HG02852 (cell line): ENCODE measurements around the gene ABCA3.

ENCODE experiments used
- ATAC-seq: cut with Tn5 transposase; IDR thresholded peaks from one replicate; pipeline ENCODE4 v1.9.1; 2021; ENCODE audit warnings: mild to moderate bottlenecking, moderate library complexity; ENCODE audit not compliant: unreplicated experiment

The ABCA3 gene

DNA sequence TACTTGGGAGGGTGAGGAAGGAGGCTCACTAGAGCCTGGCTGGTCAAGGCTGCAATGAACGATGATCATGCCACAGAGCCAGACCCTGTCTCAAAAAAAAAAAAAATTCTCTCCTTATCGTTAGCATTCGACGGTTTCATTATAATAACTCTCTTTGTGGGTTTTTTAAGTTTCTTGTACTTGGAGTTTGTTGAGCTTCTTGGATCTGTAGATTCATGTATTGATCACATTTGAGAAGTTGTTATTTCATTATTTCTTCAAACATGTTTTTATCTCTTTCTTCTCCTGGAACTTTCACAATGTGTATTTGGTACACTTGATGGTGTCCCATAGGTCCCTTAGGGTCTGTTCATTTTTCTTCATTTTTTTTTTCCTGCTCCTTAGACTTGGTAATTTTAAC lies 16.8 kb upstream of the ABCA3 start:
- ATAC-seq: no peak

DNA sequence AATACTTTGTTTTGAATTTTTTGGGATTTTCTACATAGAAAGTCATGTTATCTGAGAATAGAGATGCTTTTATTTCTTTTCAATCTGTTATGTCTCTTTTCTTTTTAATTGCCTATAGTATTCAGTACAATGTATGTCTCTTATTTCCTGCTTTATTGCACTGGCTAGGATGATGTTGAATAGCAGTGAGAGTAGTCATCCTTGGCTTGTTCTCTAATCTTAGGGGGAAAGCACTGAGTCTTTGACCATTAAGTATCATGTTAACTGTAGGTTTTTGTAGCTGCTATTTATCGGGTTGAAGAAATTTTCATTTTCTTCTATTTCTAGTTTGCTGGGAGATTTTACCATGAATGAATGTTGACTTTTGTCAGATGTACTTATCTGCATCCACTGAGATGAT lies 10.0 kb upstream of the ABCA3 start:
- ATAC-seq: no peak

DNA sequence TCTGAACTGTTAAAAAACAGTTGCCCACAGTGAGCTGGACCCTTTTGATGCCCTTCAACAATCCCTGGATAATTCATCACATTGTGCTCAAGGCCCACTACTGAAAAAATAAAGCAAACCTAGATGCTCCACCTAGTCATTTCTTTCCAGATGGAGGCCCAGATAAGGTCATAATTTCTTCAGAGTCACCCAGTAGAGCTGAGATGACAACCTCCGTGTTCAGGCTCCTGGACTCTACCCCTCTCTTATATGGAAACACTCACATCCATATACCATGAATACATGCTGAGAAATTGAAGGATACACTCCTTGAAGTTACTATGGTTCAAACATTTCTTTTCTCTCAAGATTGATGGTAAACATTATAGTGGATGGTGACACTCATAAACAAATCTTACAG lies 2.7 kb upstream of the ABCA3 start:
- no peak for ATAC-seq

DNA sequence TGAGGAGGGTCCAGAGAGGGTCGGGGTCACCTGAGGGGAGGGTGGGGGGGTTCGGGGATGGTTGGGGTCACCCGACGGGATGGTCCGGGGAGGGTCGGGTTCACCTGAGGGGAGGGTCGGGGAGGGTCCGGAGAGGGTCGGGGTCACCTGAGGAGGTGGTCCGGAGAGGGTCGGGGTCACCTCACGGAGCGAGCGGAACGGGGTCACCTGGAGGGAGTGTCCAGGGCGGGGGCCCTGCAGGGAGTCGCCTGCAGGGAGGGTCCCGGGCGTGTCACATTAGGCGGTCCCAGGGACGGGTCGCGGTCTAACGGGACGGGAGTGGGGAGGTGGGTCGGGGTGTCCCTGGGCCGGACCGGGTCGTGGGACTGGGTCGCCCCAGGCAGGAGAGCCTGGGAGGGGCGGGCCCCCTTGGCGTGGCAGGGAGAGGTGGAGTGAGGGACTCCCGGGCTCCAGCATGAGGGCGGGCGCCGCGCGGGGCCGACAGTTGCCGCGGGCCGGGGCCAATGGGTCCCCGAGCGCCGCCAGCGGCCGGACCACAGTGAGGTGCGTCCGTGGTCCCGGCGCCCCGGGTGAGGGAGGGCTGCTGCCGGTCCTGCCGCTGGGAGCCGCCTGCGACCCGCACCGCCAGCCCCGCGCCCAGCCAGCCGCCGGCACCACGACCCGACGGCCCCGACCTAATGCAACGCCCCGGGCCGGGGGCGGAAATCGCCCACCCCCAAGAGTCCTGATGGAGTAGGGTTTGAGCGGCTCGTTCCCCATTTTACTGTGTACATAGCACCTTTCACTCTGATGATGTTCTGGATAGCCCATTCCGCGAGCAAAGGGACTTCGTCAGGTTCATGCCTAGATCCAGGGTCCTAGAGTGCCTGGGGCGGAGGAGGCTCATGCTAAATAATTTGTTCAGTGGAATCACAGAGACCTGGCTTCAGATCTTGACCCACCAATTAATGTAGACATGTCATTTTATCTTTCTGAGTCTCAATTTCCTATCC lies 1.2 kb upstream of the ABCA3 start:
- no peak for ATAC-seq

DNA sequence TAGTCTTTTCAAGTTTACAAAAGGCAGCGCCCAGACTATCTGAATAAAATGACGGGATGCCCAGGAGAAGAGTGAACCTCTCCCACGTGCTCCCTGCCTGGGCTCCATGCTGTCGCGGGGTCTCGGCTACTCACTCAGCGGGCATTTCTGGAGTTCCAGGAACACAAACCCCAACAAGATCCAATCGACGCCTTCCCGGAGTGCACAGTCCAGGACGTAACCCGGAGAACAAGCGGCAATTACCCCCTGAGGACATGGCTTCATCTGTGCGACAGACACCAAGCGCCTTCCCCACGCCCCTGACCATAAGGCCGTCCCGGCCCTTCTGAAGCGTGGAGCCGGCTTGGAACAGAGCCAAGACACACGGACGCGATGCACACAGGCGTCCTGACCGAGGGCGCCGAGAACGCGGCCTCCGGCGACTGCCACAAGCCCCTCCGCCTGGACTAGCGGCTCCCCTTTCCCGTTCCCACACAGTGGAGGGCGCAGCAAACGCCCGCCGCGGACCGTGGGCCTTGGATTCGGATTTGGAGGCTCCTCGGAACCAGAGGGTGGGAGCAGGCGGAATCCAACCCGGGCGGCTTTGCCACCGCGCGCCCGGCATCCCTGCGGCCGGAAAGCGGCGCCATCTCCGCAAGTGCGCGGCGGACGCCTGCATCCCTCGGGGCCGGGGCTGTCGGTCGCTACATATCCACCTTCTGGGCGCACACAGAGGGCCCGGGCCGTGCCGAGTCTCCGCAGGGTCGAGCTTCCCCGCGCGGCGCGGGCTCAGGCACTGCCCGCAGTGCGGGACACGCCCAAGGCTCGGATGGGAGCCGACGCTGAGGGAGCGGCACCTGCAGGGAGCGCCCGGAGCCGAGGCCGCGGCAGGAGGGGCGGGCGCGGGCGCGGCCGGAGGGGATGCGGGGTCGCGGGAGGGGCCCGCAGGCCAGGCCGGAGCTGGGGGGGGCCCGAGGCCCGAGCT lies 725 bp downstream of the ABCA3 start:
- peak; percentile 24 for ATAC-seq

DNA sequence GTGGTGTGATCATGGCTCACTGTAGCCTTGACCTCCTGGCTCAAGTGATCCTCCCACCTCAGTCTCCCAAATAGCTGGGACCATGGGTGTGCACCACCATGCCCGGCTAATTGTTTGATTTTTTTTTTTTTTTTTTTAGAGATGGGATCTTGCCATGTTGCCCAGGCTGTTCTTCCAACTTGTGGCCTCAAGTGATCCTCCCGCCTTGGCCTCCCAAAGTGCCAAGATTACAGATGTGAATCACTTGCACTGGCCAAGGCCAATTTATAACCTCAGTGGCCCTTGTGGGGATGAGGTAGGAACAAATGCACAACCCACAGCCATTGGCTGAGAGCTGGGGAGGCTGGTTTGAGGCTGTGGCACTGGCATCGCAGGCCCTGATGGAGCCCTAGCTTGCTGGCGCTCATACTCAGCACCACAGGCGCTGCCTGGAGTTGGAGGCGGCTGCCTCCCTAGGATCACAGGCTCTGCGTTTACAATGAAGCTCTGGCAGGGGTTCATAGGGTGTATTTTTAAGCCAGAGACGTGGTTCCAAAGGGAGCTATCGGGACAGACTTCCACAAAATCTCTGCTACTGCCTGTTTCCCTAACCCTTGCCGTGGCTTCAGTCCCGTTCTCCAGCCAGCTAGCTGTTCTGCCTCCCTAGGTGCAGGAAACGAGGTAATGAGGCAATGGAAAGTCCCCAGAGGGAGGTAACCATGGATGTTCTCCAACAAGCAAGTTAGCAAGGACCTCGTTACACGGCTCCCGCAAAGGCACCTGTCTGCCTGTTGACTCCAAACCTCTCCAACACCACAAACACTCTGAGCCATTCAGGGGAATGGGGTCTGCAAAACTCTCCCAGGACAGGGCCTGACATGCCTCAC lies 2.9 kb downstream of the ABCA3 start:
- no peak for ATAC-seq

DNA sequence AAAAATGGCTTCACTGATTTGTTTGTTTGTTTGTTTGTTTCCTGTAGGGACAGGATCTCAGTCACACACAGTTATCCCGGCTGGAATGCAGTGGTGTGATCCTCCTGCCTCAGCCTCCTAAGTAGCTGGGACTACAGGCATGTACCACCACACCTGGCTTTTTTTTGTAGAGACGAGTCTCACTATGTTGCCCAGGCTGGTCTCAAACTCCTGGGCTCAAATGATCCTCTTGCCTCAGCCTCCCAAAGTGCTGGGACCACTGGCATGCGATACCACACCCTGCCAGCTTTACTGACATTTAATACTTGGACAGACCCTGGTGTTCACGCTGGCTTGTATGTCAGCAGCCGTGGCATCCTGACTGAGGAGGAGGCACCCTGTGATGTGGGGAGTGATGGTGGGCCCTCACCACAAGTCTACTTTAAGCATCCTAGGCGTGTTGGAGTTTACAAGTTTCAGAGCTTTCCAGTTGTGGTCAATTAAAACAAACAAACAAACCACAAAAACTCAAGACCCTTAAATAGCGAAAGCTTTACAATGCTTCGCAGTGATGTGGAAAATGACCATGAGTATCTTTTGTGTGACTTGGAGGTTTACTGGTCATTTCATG lies 5.1 kb downstream of the ABCA3 start:
- ATAC-seq: no peak

DNA sequence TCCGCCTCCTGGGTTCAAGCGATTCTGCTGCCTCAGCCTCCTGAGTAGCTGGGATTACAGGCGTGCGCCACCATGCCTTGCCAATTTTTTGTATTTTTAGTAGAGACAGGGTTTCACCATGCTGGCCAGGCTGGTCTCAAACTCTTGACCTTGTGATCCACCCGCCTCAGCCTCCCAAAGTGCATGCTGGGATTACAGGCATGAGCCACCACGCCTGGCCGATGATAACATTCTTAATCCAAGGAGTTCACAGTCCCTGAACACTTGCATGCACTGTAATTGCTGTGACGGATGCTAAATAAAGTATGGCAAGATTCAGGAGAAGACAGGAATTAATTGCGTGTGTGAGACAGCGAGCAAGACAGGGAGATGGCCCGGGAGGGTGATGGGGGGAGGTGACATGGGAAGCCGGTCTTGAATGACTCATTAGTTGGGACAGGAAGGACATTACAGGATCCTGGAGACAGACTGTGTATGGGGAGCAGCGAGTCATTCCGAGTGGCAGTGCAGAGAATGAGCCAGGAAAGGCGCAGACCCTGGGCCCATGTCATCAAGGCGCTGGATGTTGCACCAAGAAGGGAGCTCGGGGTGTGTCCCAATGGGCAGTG lies 6.7 kb downstream of the ABCA3 start:
- no peak for ATAC-seq

DNA sequence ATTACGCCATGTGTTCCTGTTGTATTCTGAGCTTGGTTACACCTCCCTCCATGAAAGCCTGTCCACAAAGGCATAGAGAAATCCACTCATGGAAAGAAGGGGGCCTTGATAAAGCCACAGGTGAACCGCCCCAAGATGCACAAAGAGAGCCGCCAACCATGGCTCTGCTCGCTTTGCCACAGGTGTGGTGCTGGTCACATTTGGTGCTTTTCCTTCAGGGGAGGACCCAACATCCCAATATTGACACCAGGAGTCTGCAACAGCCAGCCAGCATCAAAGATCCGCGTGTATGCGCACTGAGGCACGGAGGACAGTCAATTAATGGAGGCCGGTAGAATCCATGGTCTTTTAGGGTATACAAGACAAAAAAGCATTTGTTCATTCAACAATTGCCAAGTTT lies 7.3 kb downstream of the ABCA3 start:
- no peak for ATAC-seq

DNA sequence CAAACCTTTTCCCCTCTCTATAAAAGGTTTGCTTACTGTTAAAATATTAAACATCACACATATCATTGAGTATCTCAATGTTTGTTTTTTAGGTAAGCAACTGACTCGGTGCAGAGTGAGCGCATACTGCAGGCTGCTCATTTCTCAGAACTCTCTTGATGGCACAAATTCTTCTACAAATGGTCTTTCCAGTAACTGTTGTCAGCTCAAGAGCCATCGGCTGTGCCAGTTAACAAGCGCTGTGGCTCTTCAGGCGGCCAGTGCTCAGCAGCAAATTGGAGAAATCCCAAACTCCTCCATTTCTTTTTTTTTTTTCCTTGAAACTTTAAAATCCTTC lies 8.6 kb downstream of the ABCA3 start:
- ATAC-seq: no peak

DNA sequence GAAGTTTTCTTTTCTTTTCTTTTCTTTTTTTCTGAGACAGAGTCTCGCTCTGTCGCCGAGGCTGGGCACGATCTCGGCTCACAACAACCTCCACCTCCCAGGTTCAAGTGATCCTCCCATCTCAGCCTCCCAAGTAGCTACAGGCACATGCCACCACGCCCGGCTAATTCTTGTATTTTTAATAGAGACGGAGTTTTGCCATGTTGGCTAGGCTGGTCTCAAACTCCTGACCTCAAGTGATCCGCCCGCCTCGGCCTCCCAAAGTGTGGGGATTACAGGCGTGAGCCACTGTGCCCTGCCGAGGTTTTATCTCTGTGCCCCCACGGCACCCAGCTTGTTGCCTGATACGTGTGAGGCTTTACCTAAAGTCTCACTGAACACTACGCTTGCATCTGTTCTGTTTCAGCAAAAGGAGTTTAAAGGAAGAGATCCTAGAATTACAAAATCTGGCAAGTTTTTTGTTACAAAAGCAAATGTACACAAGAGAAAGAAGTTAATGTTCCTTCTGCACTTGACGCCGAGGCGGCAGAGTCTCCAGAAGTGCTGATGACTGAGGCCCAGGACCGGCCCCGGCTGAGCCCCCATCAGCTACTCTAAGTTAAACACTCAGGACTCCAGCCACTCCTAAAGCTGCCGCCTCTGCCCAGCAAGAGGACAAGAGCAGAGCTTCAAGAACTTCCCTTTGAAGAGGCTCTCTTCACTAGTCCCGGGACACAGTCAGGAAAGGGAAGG lies 9.2 kb downstream of the ABCA3 start:
- ATAC-seq: no peak

DNA sequence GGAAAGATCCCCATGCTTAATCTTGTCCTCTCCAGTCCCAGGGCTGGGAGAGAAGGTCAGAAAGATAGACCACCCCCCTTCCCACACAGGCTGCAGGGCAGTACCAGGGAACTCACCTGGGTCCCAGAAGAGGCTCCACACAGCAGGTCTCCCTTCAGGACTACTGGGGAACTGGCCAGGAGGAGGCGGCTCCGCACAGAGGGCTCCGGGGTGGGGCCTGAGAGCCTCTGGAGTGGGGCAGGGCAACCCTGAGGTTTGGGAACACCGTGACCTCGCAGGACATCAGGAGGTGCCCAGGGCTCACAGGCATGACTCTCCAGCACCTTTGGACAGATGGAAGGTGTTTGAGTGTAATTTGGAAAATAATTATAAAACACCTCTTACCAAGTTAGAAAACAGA lies 11.0 kb downstream of the ABCA3 start:
- no peak for ATAC-seq

DNA sequence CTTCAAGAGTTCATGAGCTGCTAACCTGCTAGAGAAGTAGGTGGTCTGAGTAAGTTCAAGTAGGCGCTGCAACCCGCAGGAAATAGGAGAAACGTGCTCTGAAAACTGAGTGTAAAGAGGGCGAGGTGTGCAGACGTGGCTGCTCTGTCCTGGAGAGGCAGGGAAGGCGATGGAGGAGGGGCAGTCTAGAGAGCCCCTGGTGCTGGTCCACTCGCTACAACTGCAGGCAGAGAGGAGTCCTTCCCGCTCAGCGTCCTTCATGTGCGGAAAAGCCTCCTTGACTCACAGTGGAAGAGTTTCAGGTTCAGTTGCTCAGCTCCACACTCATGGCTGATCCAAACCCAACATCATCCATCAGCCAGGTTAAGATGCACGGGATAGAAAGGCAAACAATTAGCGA lies 12.1 kb downstream of the ABCA3 start:
- ATAC-seq: no peak

DNA sequence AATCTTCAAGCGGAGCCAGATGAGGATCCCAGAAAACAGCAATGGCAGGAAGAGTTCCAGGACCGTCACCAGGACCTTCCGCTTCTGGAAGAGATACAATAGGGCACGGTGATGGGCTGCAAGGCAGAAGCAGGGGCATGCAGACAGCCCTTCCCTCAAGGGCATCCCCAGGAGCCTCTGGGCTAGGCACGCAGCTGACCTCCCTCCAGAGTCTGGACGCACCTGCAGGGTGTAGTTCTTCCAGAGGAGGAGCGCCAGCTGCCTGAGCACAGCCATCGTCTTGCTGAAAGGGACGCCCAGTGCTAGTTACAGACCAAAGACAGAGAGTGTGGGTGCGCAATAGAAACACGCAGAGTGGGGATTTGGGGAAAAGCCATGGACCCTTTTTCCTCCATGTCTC lies 14.3 kb downstream of the ABCA3 start:
- ATAC-seq: no peak

DNA sequence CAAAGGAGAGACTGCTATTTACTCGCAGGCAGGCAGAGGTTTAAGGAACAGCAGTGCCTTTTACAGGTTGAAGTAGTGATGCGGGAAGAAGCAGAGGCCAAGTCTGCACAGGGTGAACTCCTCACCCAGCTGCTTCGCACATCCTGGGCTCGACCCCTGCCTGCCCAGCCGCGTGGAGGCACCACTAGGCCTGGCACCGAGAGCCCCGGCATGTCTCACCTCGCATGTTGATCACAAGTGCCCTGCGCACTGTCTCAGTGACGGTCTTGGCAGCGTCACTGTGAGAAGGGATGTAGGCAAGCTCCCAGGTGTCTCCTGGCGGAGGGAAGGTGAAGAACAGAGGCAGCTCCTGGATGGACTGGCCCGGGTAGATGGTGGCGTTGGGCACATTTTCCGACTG lies 14.7 kb downstream of the ABCA3 start:
- ATAC-seq: no peak

DNA sequence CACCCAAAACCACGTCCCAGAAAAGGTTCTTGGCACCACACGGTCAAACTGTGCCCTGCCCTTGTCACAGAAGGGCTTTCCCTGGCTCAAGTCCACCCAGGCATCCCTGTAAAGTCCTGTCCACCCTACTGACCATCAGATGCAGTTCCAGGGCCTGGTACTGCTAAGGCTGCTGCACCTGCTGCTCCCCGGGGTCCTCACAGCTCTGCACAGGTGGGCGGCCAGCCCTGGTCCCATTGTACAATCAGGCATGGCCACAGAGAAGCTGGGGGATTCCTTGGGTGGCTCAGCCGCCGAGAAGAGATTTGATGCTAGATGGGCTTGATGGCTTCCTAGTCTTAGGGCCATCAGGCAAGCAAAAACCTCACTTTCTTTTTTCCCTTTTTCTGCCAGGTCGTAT lies 15.3 kb downstream of the ABCA3 start:
- no peak for ATAC-seq

DNA sequence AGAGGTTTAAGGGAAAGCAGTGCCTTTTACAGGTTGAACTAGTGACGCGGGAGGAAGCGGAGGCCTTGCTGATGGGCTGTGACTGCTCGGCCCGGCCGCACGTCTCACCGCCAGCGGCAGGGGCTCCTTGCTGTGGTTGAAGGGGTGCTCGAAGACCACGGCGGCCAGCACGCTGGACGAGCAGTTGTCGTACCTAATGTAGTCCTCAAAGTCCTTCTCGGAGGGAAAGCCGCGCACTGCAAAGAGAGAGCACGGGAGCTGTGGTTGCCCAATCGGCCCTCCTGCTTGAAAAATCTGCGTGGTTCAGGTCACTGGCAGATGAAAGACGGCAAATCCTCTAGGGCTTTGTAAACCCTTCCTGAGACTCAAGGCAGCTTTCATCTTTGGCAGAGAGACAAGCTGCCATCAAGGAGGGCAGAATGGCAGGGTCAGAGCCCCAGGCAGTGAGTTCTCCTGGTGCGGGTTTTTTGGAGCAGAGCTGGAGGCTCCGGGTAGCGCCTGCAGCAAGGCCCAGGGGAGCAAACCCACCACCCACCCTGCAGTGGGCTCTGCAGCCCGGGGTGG lies 16.1 kb downstream of the ABCA3 start:
- ATAC-seq: no peak

DNA sequence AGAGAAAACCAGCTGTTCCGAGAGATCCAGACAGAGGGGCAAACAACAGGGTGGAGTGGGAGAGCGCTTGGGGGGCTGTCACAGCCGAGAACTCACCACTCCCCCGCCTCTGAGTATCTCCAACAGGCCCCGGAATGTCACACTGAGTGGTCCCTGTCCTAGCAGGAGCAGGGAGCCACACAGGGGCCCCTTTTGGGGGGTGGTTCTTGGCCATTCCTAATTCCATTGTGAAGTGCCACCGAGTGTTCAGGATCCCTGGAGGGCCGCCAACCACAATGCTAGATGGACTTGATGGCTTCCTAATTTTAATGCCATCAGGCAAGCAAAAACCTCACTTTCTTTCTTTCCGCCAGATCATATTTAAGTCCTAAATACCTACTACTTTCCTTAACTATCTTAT lies 16.8 kb downstream of the ABCA3 start:
- ATAC-seq: no peak

DNA sequence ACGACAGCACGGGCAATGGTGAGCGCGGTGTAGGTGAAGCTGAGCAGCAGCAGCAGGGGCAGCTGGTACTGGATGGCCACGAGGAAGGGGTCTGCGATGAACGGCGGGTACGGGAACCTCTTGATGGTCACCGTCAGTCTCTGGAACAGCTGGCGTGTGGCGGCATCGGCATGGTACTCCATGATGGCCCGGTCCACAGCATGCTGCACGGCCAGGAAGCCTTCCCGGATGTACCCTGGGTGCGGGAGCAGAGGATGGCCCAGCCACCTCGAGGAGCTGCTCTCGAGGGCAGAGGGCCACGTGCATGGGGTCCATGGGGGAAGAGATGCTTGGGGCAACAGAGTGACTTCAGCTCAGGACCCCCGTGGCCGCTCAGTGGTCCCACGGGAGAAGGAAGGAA lies 20.9 kb downstream of the ABCA3 start:
- ATAC-seq: no peak
